HFF-Myc (cell line): Measurements from ENCODE around the gene NAA80.

ENCODE experiments used
- DNase-seq: peaks from one replicate; pipeline ENCODE4 v3.0.0-alpha.2; 2011; ENCODE audit warnings: low read depth; ENCODE audit errors: extremely low read depth
- H3K4me3 ChIP-seq: replicated peaks from 2 replicates; pipeline ENCODE4 v1.5.1; 2011; ENCODE audit warnings: low read depth, mild to moderate bottlenecking, control low read depth, low read length
- CTCF ChIP-seq: IDR thresholded peaks from 2 replicates; pipeline ENCODE4 v1.5.1; 2012; ENCODE audit warnings: mild to moderate bottlenecking, low read depth, low read length, control low read depth; ENCODE audit errors: missing control alignments

The NAA80 gene

GRCh38 chr3:50298836-50299637, at the start of gene NAA80, which contains the start of gene HYAL3:
Gene NAA80 (minus strand): TSS chr3:50299405. CDS start chr3:50297463, 1,942 bp downstream.
Gene HYAL3 (minus strand): TSS chr3:50299405. CDS start chr3:50295602, 3,803 bp downstream.
- TF ChIP-seq CTCF = no peak
- peak within 1 kb of the TSS; percentile 76 for H3K4me3 ChIP-seq
- DNase-seq = peak; percentile 98

GRCh38 chr3:50347187-50347813, 48.1 kb upstream of the NAA80 start:
- H3K4me3 ChIP-seq = no peak overlapping the region
- DNase-seq = no peak
- TF ChIP-seq CTCF = peak; percentile 62

GRCh38 chr3:50345586-50346234, 46.5 kb upstream of the NAA80 start, which contains the start of gene ZMYND10:
Gene ZMYND10 (minus strand): TSS chr3:50345732. CDS start chr3:50345579, 153 bp downstream.
- no peak for DNase-seq
- TF ChIP-seq CTCF = no peak
- H3K4me3 ChIP-seq = peak within 1 kb of the TSS; percentile 40

GRCh38 chr3:50345008-50345407, 45.8 kb upstream of the NAA80 start:
- no peak for DNase-seq
- no peak for TF ChIP-seq CTCF
- peak overlapping the region; percentile 40 for H3K4me3 ChIP-seq

- DNase-seq = no peak
- no peak for TF ChIP-seq CTCF
- H3K4me3 ChIP-seq = no peak overlapping the region
Measured at GRCh38 chr3:50342813-50343633, 43.8 kb upstream of the NAA80 start.

- no peak for DNase-seq
- peak overlapping the region; percentile 97; the same call in 1 of the 2 replicates for H3K4me3 ChIP-seq
- no peak for TF ChIP-seq CTCF
Measured at GRCh38 chr3:50341996-50342650, 42.9 kb upstream of the NAA80 start.
